Astrocyte of the cerebellum (primary cell): ENCODE data around the gene RAB3GAP2.
"Not testable (repeated sequence)": the region's sequence is repeated elsewhere in the genome, so short reads cannot be mapped to it uniquely, and the experiment has no call there.

Experiments
- DNase-seq: peaks from one replicate; pipeline ENCODE4 v3.0.0-alpha.2; 2011; ENCODE audit warnings: low read depth
- H3K4me3 ChIP-seq: 2 replicates; pipeline ENCODE4 v1.5.1; 2011; ENCODE audit warnings: mild to moderate bottlenecking, low read depth, low read length, moderate library complexity
- CTCF ChIP-seq: IDR thresholded peaks from 2 replicates; pipeline ENCODE4 v1.5.1; 2012; ENCODE audit warnings: low read length, low read depth, moderate library complexity, mild to moderate bottlenecking; ENCODE audit errors: missing control alignments
- in situ Hi-C: cut with HindIII; loops from 2 replicates; pipeline ENCODE4 v1.10.0; 2017; ENCODE audit warnings: low sequenced_read_pairs

The RAB3GAP2 gene

GRCh38 chr1:220123066-220123465, 149.2 kb downstream of the RAB3GAP2 start:
- no peak overlapping the region for H3K4me3 ChIP-seq
- no peak for TF ChIP-seq CTCF
- in situ Hi-C loops, result no loop called here
- DNase-seq, result no peak

GRCh38 chr1:220121791-220122530, 150.3 kb downstream of the RAB3GAP2 start:
- in situ Hi-C loops, result no loop called here
- H3K4me3 ChIP-seq, result no peak overlapping the region
- no peak for TF ChIP-seq CTCF
- no peak for DNase-seq

GRCh38 chr1:220119043-220119512, 153.2 kb downstream of the RAB3GAP2 start:
- TF ChIP-seq CTCF, result no peak
- no peak for DNase-seq
- in situ Hi-C loops, result no loop called here

GRCh38 chr1:220113136-220113695, 159.0 kb downstream of the RAB3GAP2 start:
- in situ Hi-C loops, result loop anchor here (5.0 kb wide), 1 partner anchor 116 kb away; no protein-coding TSS in a partner anchor
- peak; percentile 51 for TF ChIP-seq CTCF
- DNase-seq, result no peak
- no peak overlapping the region for H3K4me3 ChIP-seq

More at GRCh38 chr1:220119043-220119512, 153.2 kb downstream of the RAB3GAP2 start:
- no peak overlapping the region for H3K4me3 ChIP-seq

GRCh38 chr1:220112600-220112999, 159.7 kb downstream of the RAB3GAP2 start:
- DNase-seq, H3K4me3 ChIP-seq: not testable (repeated sequence)
- in situ Hi-C loops, result loop anchor here (5.0 kb wide), 1 partner anchor 115 kb away; no protein-coding TSS in a partner anchor

GRCh38 chr1:220110473-220110872, 161.8 kb downstream of the RAB3GAP2 start:
- H3K4me3 ChIP-seq, DNase-seq: not testable (repeated sequence)
- in situ Hi-C loops, result loop anchor here (5.0 kb wide), 1 partner anchor 113 kb away; no protein-coding TSS in a partner anchor

- in situ Hi-C loops, result no loop called here
- H3K4me3 ChIP-seq, result no peak overlapping the region
- TF ChIP-seq CTCF, result no peak
- no peak for DNase-seq
Observed at GRCh38 chr1:220099826-220100225, 172.4 kb downstream of the RAB3GAP2 start.
